Osteocyte (in vitro differentiated cells): ENCODE results near the gene VPS37B. TPM values are rescaled to one million over a fixed set of nuclear protein-coding genes. Genes with fewer than 3 reads are reported as not detected.

ENCODE experiments used
- total RNA-seq: library from RNA; stranded (reverse); gene quantifications from 2 replicates; pipeline ENCODE4 v1.2.1, GENCODE V29; 2021

VPS37B gene
- total RNA-seq, 1 donor from 2014 or later, result 27.5 TPM

Other genes starting within 250 kb of the VPS37B start
- not detected in 2 replicates for gene HCAR2, start 192.8 kb downstream of the VPS37B start, total RNA-seq
- gene HCAR3, start 179.3 kb downstream of the VPS37B start, total RNA-seq, result not detected in 2 replicates
- gene HCAR1, start 165.3 kb downstream of the VPS37B start, total RNA-seq, result 0.21 and 0.37 TPM in 2 replicates
- 50.2 and 51.9 TPM in 2 replicates for gene DENR, start 143.3 kb downstream of the VPS37B start, total RNA-seq
- gene CCDC62, start 121.6 kb downstream of the VPS37B start, total RNA-seq, result 0.27 and 0.34 TPM in 2 replicates
- gene HIP1R, start 60.7 kb downstream of the VPS37B start, total RNA-seq, result 26.0 and 31.3 TPM in 2 replicates
- 13.1 and 13.4 TPM in 2 replicates for gene ABCB9, start 70.3 kb upstream of the VPS37B start, total RNA-seq
- 16.7 and 20.2 TPM in 2 replicates for gene OGFOD2, start 79.1 kb upstream of the VPS37B start, total RNA-seq
- 166 and 171 TPM in 2 replicates for gene ARL6IP4, start 84.6 kb upstream of the VPS37B start, total RNA-seq